OCI-LY3 (cell line): ENCODE measurements around the gene PPIP5K1.

Experiments
- CTCF ChIP-seq: fragments of 200-600, 300-600 bp; sonication (generic); IDR thresholded peaks from 2 replicates; pipeline ENCODE4 v1.5.1; 2014; ENCODE audit warnings: antibody characterized with exemption, low read length, low read depth
- EZH2phosphoT487 ChIP-seq: fragments of 200-600 bp; shearing (Covaris generic); IDR thresholded peaks from 2 replicates; pipeline ENCODE4 v1.6.1; 2018; ENCODE audit warnings: antibody characterized with exemption, mixed run types, low read depth

DNA sequence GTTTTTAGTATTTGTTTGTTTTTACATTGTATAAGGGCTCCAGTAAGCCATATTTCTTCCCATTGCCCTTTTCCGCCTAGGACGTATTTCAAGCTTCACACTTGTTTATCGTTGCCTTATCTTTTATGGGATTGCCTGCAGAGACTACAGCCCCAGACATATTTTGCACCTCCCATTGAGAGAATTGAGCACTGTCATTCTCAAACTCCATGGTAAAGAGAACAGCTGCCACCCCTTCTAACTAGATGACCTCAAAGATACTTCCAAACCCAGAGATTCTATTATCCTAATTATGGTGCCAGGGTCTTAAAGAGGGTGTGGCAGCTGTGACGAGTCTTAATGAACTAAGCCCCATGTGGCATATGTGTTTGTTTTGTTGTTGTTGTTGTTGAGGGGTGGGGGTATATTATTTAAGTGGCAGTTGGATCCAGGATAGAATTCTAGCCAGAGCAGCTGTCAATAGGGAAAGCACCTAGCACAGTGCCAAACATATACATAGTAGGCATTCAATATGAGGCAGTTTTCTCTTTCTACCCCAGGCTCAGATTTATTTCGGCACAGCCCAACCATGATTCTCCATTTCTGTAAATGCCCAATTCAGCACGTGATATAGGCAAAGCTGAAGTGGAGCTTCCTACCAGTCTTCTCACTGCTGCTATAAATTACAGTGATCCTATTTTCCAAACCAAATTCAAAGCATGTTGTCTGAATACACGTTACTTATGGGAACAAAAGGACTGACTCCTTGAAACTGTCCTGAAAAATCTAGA, 96.1 kb downstream of the PPIP5K1 start:
- TF ChIP-seq CTCF (no peak), EZH2phosphoT487 (no peak)
